Memory B cell (primary cell): ENCODE measurements around the gene STPG3.
A peak's percentile ranks its signal among the peaks of the same experiment; 100 is the strongest.

Experiments
- ATAC-seq: fragments of 150-1000 bp; cut with Tn5 transposase; 2 replicates; pipeline ENCODE4 v1.10.0; 2021; ENCODE audit warnings: low read depth, mild to moderate bottlenecking, moderate library complexity
- DNase-seq, 2 donors: peaks; one replicate each; pipeline ENCODE4 v3.0.0; 2022; ENCODE audit warnings: low spot score in 2 of 2
- H3K27ac Mint-ChIP-seq: one replicate; pipeline ENCODE4 v1.8.0; 2022; ENCODE audit warnings: mild to moderate bottlenecking, moderate library complexity, mixed read lengths
- H3K27me3 Mint-ChIP-seq: one replicate; pipeline ENCODE4 v1.8.0; 2022; ENCODE audit warnings: mixed read lengths
- H3K36me3 Mint-ChIP-seq: one replicate; pipeline ENCODE4 v1.8.0; 2022; ENCODE audit warnings: mild to moderate bottlenecking, mixed read lengths
- H3K4me1 Mint-ChIP-seq: one replicate; pipeline ENCODE4 v1.8.0; 2022; ENCODE audit warnings: mixed read lengths
- H3K4me3 Mint-ChIP-seq: one replicate; pipeline ENCODE4 v1.8.0; 2022; ENCODE audit warnings: mild to moderate bottlenecking, moderate library complexity, mixed read lengths
- H3K9me3 Mint-ChIP-seq: one replicate; pipeline ENCODE4 v1.8.0; 2022; ENCODE audit warnings: mixed read lengths

STPG3 gene

GRCh38 chr9:137270929-137271695, 20.0 kb downstream of the STPG3 start:
- ATAC-seq (no peak), DNase-seq (no peak)
- Mint-ChIP-seq H3K4me1 (peaks cover 36% of the 10 kb centered on the region), H3K4me3 (no peak overlapping the region), H3K9me3 (no peaks in the 10 kb centered on the region), H3K36me3 (peaks cover 6% of the 10 kb centered on the region), H3K27me3 (no peaks in the 10 kb centered on the region), H3K27ac (no peak overlapping the region)

- ATAC-seq (no peak), DNase-seq (no peak)
- no peaks in the 10 kb centered on the region for H3K9me3 Mint-ChIP-seq
- no peaks in the 10 kb centered on the region for H3K27me3 Mint-ChIP-seq
- no peak overlapping the region for H3K27ac Mint-ChIP-seq
- peaks cover 6% of the 10 kb centered on the region for H3K36me3 Mint-ChIP-seq
- H3K4me3 Mint-ChIP-seq: no peak overlapping the region
- H3K4me1 Mint-ChIP-seq: peaks cover 38% of the 10 kb centered on the region
These were observed 20.6 kb downstream of the STPG3 start for GRCh38 chr9:137271696-137272076.

GRCh38 chr9:137272241-137273094, 21.4 kb downstream of the STPG3 start:
- no peaks in the 10 kb centered on the region for H3K27me3 Mint-ChIP-seq
- no peaks in the 10 kb centered on the region for H3K9me3 Mint-ChIP-seq
- no peak for ATAC-seq
- no peak overlapping the region for H3K4me3 Mint-ChIP-seq
- H3K27ac Mint-ChIP-seq: no peak overlapping the region
- H3K4me1 Mint-ChIP-seq: peaks cover 43% of the 10 kb centered on the region
- DNase-seq: no peak
- peaks cover 6% of the 10 kb centered on the region for H3K36me3 Mint-ChIP-seq

- Mint-ChIP-seq H3K4me3 (no peak overlapping the region), H3K9me3 (no peaks in the 10 kb centered on the region), H3K27ac (no peak overlapping the region), H3K27me3 (no peaks in the 10 kb centered on the region), H3K4me1 (peaks cover 39% of the 10 kb centered on the region), H3K36me3 (peaks cover 3% of the 10 kb centered on the region)
- no peak for ATAC-seq
- DNase-seq: no peak
These were observed 22.0 kb downstream of the STPG3 start for GRCh38 chr9:137273095-137273490.

GRCh38 chr9:137273611-137274320, 22.7 kb downstream of the STPG3 start:
- Mint-ChIP-seq H3K9me3 (no peaks in the 10 kb centered on the region), H3K4me3 (no peak overlapping the region), H3K4me1 (peaks cover 35% of the 10 kb centered on the region), H3K27me3 (no peaks in the 10 kb centered on the region), H3K36me3 (peaks cover under 1% of the 10 kb centered on the region), H3K27ac (no peak overlapping the region)
- DNase-seq (no peak), ATAC-seq (no peak)

GRCh38 chr9:137275203-137275587, 24.1 kb downstream of the STPG3 start:
- no peaks in the 10 kb centered on the region for H3K36me3 Mint-ChIP-seq
- no peak for DNase-seq
- peaks cover 26% of the 10 kb centered on the region for H3K4me1 Mint-ChIP-seq
- H3K27ac Mint-ChIP-seq: peak overlapping the region; percentile 83
- H3K27me3 Mint-ChIP-seq: no peaks in the 10 kb centered on the region
- no peak for ATAC-seq
- H3K4me3 Mint-ChIP-seq: peak overlapping the region; percentile 78
- no peaks in the 10 kb centered on the region for H3K9me3 Mint-ChIP-seq

GRCh38 chr9:137275588-137276472, 24.7 kb downstream of the STPG3 start:
- no peaks in the 10 kb centered on the region for H3K9me3 Mint-ChIP-seq
- H3K27me3 Mint-ChIP-seq: no peaks in the 10 kb centered on the region
- H3K4me1 Mint-ChIP-seq: peaks cover 26% of the 10 kb centered on the region
- peak overlapping the region; percentile 83 for H3K27ac Mint-ChIP-seq
- no peak for DNase-seq
- peak overlapping the region; percentile 78 for H3K4me3 Mint-ChIP-seq
- ATAC-seq: no peak
- no peaks in the 10 kb centered on the region for H3K36me3 Mint-ChIP-seq

- no peaks in the 10 kb centered on the region for H3K27me3 Mint-ChIP-seq
- DNase-seq (no peak), ATAC-seq (no peak)
- peaks cover 23% of the 10 kb centered on the region for H3K4me1 Mint-ChIP-seq
- H3K27ac Mint-ChIP-seq: peak overlapping the region; percentile 86
- H3K4me3 Mint-ChIP-seq: peak overlapping the region; percentile 94
- no peaks in the 10 kb centered on the region for H3K36me3 Mint-ChIP-seq
- H3K9me3 Mint-ChIP-seq: no peaks in the 10 kb centered on the region
These were observed 25.6 kb downstream of the STPG3 start for GRCh38 chr9:137276473-137277328.

- ATAC-seq (peak; percentile 54), DNase-seq (no peak)
- peak within 1 kb of the TSS; percentile 86 for H3K27ac Mint-ChIP-seq
- H3K36me3 Mint-ChIP-seq: peaks cover under 1% of the 10 kb centered on the region
- H3K9me3 Mint-ChIP-seq: no peaks in the 10 kb centered on the region
- H3K27me3 Mint-ChIP-seq: no peaks in the 10 kb centered on the region
- H3K4me1 Mint-ChIP-seq: peaks cover 28% of the 10 kb centered on the region
- H3K4me3 Mint-ChIP-seq: peak within 1 kb of the TSS; percentile 94
These were observed 26.4 kb downstream of the STPG3 start, which contains the start of gene TOR4A for GRCh38 chr9:137277329-137278041. TSS of gene TOR4A (plus strand) at chr9:137277726. CDS start at chr9:137278690, 964 bp downstream.

GRCh38 chr9:137278061-137278701, 27.1 kb downstream of the STPG3 start:
- H3K4me1 Mint-ChIP-seq: peaks cover 30% of the 10 kb centered on the region

GRCh38 chr9:137278721-137279711, 27.9 kb downstream of the STPG3 start:
- DNase-seq: no peak
- H3K4me3 Mint-ChIP-seq: no peak overlapping the region
- H3K4me1 Mint-ChIP-seq: peaks cover 30% of the 10 kb centered on the region
- H3K27ac Mint-ChIP-seq: no peak overlapping the region
- H3K36me3 Mint-ChIP-seq: peaks cover 2% of the 10 kb centered on the region
- H3K27me3 Mint-ChIP-seq: no peaks in the 10 kb centered on the region
- no peaks in the 10 kb centered on the region for H3K9me3 Mint-ChIP-seq
- no peak for ATAC-seq

More at GRCh38 chr9:137278061-137278701, 27.1 kb downstream of the STPG3 start:
- DNase-seq: no peak
- Mint-ChIP-seq H3K4me3 (peak overlapping the region; percentile 94), H3K27me3 (no peaks in the 10 kb centered on the region), H3K9me3 (no peaks in the 10 kb centered on the region), H3K27ac (peak overlapping the region; percentile 86), H3K36me3 (peaks cover 2% of the 10 kb centered on the region)
- ATAC-seq: peak; percentile 14
